GM12873 (cell line): ENCODE data around the gene SETBP1.

Experiments used
- TF ChIP-seq, protein P1 (sequence below): IDR thresholded peaks from 2 replicates; pipeline ENCODE4 v1.5.1; 2012; ENCODE audit warnings: low read depth, mild to moderate bottlenecking, moderate library complexity, low read length, control low read depth; ENCODE audit not compliant: insufficient read depth; ENCODE audit errors: missing control alignments

Gene SETBP1

DNA sequence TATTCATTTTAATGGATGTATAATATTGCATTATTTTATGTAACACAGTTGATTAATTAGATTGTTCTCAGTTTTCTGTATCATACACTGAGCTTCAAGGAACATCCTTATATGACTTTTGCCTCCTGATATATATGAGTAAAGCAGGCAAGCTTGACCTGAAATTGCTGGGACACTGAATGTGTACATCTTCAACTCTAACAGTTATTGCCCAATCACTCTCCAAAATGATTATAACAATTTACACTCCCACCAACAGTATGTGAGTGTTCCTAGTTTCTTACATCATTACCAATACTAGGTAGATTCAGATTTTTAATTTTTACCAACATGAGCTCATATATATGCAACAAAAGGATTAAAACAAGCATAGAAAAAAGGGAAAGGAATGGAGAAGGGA lies 379.4 kb downstream of the SETBP1 start:
- TF ChIP-seq, protein P1, sequence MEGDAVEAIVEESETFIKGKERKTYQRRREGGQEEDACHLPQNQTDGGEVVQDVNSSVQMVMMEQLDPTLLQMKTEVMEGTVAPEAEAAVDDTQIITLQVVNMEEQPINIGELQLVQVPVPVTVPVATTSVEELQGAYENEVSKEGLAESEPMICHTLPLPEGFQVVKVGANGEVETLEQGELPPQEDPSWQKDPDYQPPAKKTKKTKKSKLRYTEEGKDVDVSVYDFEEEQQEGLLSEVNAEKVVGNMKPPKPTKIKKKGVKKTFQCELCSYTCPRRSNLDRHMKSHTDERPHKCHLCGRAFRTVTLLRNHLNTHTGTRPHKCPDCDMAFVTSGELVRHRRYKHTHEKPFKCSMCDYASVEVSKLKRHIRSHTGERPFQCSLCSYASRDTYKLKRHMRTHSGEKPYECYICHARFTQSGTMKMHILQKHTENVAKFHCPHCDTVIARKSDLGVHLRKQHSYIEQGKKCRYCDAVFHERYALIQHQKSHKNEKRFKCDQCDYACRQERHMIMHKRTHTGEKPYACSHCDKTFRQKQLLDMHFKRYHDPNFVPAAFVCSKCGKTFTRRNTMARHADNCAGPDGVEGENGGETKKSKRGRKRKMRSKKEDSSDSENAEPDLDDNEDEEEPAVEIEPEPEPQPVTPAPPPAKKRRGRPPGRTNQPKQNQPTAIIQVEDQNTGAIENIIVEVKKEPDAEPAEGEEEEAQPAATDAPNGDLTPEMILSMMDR = no peak

DNA sequence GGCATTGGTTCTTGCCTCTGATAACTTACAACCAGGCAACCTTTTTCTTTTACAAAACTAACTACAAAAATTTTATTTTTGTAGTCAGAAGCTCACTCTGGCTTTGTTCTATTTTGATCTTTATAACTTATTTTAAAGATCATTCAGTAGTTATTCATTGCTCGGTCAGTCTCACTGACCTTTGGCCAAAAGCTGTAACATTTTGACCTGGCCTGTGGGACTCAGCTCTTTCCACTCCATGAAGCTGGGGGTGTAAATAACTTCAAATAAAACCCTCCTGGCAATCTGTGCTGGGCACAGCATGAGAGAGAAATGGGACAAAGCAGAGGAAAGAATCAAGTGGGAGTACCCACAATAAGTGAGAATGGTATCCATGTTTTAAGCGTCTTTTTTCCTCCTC lies 380.7 kb downstream of the SETBP1 start:
- TF ChIP-seq, protein P1 = no peak

DNA sequence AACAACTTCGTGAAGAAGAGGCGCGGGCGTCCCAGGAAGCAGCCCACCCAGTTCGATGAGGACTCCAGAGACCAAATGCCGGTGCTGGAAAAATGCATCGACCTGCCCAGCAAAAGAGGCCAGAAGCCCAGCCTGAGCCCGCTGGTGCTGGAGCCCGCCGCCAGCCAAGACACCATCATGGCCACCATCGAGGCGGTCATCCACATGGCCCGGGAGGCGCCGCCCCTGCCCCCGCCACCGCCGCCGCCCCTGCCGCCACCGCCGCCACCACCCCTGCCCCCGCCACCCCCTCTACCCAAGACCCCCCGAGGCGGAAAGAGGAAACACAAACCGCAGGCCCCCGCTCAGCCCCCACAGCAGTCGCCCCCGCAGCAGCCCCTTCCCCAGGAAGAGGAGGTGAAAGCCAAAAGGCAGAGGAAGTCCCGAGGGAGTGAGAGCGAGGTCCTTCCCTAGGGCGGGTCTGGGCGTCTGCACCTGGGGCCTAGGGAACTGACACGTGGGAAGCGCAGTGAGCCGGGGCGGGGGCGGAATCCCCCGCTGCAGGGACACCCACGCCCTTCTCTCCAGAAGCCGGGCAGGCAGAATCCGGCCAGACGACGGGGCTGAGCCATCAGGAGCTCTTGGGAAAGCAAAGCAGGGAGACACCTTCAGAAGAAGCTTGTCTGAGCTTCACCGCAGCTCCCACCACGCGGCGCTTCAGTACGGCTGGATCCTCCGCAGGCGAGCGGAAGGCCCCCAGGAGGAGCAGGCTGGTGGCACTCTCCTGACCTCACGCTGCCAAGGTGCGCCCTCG lies 382.8 kb downstream of the SETBP1 start:
- TF ChIP-seq, protein P1 = no peak

DNA sequence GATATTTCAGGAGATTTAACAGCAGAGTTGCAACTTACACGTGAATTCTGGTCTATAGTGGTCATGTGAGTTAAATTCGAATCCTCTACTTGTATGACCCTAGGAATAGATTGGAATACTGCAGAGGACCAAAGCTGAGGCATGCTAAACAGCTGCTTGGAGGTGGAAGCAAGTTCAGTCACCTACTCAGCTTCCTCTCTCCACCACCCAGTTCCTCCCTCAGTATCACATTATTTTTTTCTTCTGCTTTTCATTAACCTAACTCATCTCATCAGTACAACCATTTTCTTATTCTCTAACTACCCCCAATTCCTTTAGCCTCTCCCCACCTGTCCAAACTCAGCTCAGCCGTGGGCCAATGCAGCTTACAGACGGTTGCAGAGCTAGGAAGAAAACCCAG lies 385.5 kb downstream of the SETBP1 start:
- TF ChIP-seq, protein P1 = no peak

DNA sequence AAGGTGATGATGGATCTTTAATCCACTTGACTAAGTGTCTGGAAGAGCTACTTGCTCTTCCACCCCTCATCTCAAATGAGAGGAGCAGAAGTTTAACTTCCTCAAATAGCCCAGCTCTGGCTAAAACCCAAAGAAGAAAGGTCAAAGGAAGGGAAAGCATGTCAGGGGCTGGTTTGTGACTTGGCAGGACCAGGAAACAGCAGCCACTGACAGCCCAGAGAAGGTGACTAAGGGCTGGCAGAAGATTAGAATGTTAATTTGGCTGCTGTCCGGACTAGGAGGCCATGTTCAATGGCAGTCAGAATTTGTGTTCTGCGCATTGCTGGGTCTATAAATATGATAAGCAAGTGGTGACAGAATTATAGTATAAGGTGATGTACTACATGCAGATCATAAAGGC lies 386.2 kb downstream of the SETBP1 start:
- TF ChIP-seq, protein P1 = no peak

DNA sequence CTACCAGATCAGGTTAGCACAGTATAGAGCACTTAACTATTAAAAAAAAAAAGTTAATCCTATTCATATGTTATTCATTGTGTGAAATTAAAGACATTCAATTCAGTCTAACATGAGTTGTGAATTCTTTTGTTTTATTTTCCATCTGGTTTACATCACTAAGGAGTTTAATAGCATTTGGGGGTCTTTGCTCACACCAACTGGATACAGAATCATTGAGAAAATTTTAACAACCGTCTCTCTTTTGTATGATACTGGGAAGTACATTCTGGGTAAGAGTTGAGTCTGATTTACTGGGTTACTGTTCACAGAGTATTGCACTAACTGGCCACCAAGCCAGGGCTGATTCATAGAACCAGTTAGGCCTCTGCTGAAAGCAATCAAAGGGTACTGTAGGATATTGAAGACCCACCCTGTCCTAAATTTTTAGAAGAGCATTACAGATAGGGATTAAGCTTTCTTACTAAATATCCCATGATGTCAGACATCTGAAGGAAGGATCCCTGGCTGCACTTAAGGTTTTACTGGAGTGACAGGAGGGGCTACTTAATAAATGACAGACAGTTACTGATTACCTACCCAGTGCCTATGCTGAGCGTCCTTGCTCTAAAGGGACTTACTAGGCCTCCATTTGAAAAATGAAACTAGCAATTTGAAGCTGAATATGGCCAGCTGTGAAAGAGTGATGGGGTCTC lies 387.9 kb downstream of the SETBP1 start:
- TF ChIP-seq, protein P1 = no peak

DNA sequence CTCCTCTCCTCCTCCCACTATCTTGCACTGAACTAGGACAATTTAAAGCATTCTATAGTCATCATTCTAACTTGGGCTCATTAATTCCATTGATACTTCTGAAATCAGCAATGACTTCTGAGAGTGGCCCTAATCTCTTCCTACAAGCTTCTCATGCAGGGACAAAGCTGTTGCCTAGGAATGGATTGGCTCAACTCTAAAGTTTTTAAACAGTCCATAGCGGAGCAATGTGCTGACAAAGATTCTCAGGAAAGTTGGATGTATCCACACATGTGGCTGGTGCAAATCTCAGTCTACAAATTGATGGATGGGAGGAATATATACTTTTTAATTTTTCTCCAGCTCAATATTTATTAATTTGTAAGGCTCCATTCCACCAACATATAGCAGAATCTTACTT lies 388.9 kb downstream of the SETBP1 start:
- TF ChIP-seq, protein P1 = no peak
